T-cell (primary cell): Measurements from ENCODE around the gene KIAA0930. TPM values are rescaled to one million over a fixed set of nuclear protein-coding genes. Genes with fewer than 3 reads are reported as not detected.
A peak's percentile ranks its signal among the peaks of the same experiment; 100 is the strongest.

Experiments
- ATAC-seq, 4 experiments: fragments of 200-7000 bp in 3 of 4; fragments of 150-1000 bp in 1 of 4; cut with Tn5 transposase; replicated peaks in 1 of 4; 1 replicate in 3 of 4; 2 replicates in 1 of 4; pipeline ENCODE4 v1.10.0; 2021; ENCODE audit warnings: moderate library complexity in 3 of 4, mild to moderate bottlenecking in 2 of 4, moderate number of reproducible peaks in 1 of 4
- CTCF ChIA-PET, 2 donors: fragments of 300-600 bp; sonication (Branson Sonifier 250); formaldehyde crosslinking; loops; one replicate each; lab custom pipeline; 2022; ENCODE audit warnings: antibody characterized with exemption in 2 of 2; lab: Charles Lee
- POLR2A ChIA-PET, 2 donors: fragments of 300-600 bp; sonication (Branson Sonifier 250); formaldehyde crosslinking; loops; one replicate each; lab custom pipeline; 2022; ENCODE audit warnings: antibody characterized with exemption in 2 of 2; lab: Charles Lee
- DNase-seq, 35 experiments: peaks; one replicate each; pipeline versions ENCODE4 v3.0.0 to v3.0.0-alpha.2; 2013 to 2023
- H3K27ac ChIP-seq: one replicate; pipeline ENCODE4 v1.5.1; 2013; ENCODE audit warnings: low read length
- H3K27me3 ChIP-seq, 2 experiments: replicated peaks in 1 of 2; 1 replicate in 1 of 2; 2 replicates in 1 of 2; pipeline versions ENCODE4 v1.6.1 to v1.7.0; 2013; ENCODE audit warnings: low read length in 1 of 2, mixed read lengths in 1 of 2; ENCODE audit not compliant: control insufficient read depth in 2 of 2, insufficient read depth in 2 of 2; ENCODE audit errors: extremely low read depth in 1 of 2
- H3K36me3 ChIP-seq, 2 donors: 1 replicate in 1 of 2; 2 replicates in 1 of 2; pipeline versions ENCODE4 v1.6.1 to v1.7.0; 2013; ENCODE audit warnings: low read length in 1 of 2; ENCODE audit not compliant: control insufficient read depth in 2 of 2, insufficient read depth in 1 of 2; ENCODE audit errors: extremely low read depth in 1 of 2
- H3K4me1 ChIP-seq, 2 experiments: 1 replicate in 1 of 2; 2 replicates in 1 of 2; pipeline versions ENCODE4 v1.6.1 to v1.7.0; 2013; ENCODE audit warnings: low read length in 2 of 2, mixed read lengths in 1 of 2; ENCODE audit not compliant: insufficient read depth in 2 of 2, control insufficient read depth in 1 of 2; ENCODE audit errors: extremely low read depth in 1 of 2
- H3K4me3 ChIP-seq, 2 donors: 1 replicate in 1 of 2; 2 replicates in 1 of 2; pipeline versions ENCODE4 v1.5.1 to v1.7.0; 2013; ENCODE audit warnings: mild to moderate bottlenecking in 2 of 2, low read length in 1 of 2, moderate library complexity in 1 of 2; ENCODE audit not compliant: control insufficient read depth in 1 of 2; ENCODE audit errors: extremely low read depth in 1 of 2
- H3K9me3 ChIP-seq: 2 replicates; pipeline ENCODE4 v1.7.0; 2013
- H3K27ac Mint-ChIP-seq, 2 donors: one replicate each; pipeline ENCODE4 v1.8.0; 2020 to 2021; ENCODE audit warnings: mild to moderate bottlenecking in 2 of 2, mixed read lengths in 2 of 2
- H3K27me3 Mint-ChIP-seq, 2 donors: one replicate each; pipeline ENCODE4 v1.8.0; 2021 to 2022; ENCODE audit warnings: mixed read lengths in 2 of 2
- H3K36me3 Mint-ChIP-seq: one replicate; pipeline ENCODE4 v1.8.0; 2021; ENCODE audit warnings: mixed read lengths
- H3K4me1 Mint-ChIP-seq, 3 donors: one replicate each; pipeline ENCODE4 v1.8.0; 2020 to 2022; ENCODE audit warnings: mixed read lengths in 3 of 3, mild to moderate bottlenecking in 1 of 3
- H3K4me3 Mint-ChIP-seq, 3 donors: one replicate each; pipeline ENCODE4 v1.8.0; 2020 to 2022; ENCODE audit warnings: mild to moderate bottlenecking in 3 of 3, mixed read lengths in 3 of 3, moderate library complexity in 3 of 3
- H3K9me3 Mint-ChIP-seq, 3 donors: one replicate each; pipeline ENCODE4 v1.8.0; 2020 to 2022; ENCODE audit warnings: mixed read lengths in 3 of 3
- WGBS: methylation state at CpG from one replicate; pipeline ENCODE4 v1.1.5; 2013; ENCODE audit warnings: missing lambda C conversion rate; ENCODE audit not compliant: insufficient coverage; 5-methylcytosine and 5-hydroxymethylcytosine counted together
- total RNA-seq, 35 experiments: library from RNA in 6 of 35; stranded (reverse) in 6 of 35; fragments of 120-200 nt in 1 of 35; gene quantifications; one replicate each; pipeline versions ENCODE4 v1.2.1 to v1.2.4 and lab custom pipeline; 2013 to 2026

KIAA0930 gene
- total RNA-seq, 5 donors from 2014 or later (not counting 1 experiment from before 2014, with no cell fraction given), result 21.2 to 40.2 (median 30.8) TPM

DNA sequence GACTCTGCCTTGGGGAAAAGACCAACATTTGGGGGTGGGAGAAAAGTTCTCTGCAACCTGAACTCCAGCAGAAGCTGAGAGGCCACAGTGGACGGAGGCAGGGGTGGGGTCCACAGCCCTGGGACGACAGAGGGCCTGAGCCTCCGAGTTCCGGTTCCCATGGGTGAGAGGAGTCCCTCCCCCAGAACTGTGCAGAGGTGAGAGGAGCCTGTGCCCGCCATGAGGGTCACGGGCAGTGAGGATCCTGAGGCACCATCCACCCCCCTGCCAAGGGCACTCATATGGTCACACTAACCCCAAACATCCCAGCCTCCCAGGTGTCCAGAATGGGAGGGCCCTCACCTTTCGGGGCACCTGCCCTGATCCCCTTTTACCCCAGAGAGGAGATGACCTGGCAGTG is 30.5 kb downstream of the KIAA0930 start:
- Mint-ChIP-seq H3K4me1 (peaks cover 0 to 3% (median 3%) of the 10 kb centered on the region in 3 donors), H3K27me3 (no peaks in the 10 kb centered on the region), H3K4me3 (no peak overlapping the region), H3K27ac (no peak overlapping the region), H3K36me3 (peaks cover 22% of the 10 kb centered on the region), H3K9me3 (no peaks in the 10 kb centered on the region)
- no peaks in the 10 kb centered on the region for H3K4me1 ChIP-seq
- H3K27ac ChIP-seq, result no peak overlapping the region
- WGBS, result 91% methylated on average over 5 of the region's 7 CpGs
- H3K36me3 ChIP-seq, result peaks cover 9 to 15% of the 10 kb centered on the region in 2 donors
- CTCF ChIA-PET, result no interaction called here
- no peak overlapping the region for H3K4me3 ChIP-seq
- H3K27me3 ChIP-seq, result no peaks in the 10 kb centered on the region
- no peaks in the 10 kb centered on the region for H3K9me3 ChIP-seq
- POLR2A ChIA-PET, result no interaction called here
- DNase-seq (no peak), ATAC-seq (no peak)

DNA sequence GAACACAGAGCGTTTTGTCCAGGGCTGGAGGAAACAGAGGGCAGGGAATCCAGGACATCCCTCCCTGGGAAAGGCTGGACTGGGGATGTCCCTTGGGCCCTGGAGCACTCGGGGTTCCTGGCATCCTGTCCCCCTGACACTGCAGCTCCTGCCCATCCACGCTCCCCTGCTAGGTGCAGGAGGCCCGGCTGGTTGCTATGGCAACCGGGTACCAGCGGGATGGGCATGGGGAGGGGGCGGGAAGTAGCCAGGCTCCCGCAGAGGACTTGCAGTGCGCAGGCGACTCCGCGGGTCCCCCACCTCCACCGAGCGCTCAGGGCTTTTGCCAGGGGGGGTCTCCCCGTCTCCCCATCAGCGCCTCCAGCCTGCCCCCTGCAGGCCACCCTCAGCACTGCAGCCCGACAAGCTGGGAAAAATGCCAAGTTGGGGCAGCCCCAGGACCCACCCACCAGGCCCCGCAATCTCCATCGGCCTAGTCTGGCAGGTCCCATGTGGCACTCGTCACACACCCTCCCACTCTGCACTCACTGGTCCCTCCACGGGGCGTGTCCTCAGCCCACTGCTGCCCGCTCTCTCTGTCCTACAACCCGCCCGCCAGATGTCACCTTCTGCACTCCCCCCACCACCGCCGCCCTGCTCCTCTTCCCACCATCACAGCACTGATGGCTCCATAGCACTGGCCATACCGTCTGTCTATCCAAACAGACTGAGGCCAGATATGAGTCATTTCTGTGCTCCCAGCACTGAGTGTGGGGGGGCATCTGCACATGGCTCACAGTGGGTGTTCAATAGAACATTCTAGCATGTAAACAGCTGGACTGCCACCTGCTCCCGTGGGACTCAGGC is 31.5 kb downstream of the KIAA0930 start:
- POLR2A ChIA-PET, result no interaction called here
- peaks cover 0 to 2% (median 2%) of the 10 kb centered on the region in 3 donors for H3K4me1 Mint-ChIP-seq
- CTCF ChIA-PET, result no interaction called here
- H3K27me3 Mint-ChIP-seq, result no peaks in the 10 kb centered on the region
- peaks cover 22% of the 10 kb centered on the region for H3K36me3 Mint-ChIP-seq
- DNase-seq (peak in 25 of 35 experiments; percentile 5 to 46 (median 21)), ATAC-seq (peak in 1 of 4 experiments; percentile 24)
- no peaks in the 10 kb centered on the region for H3K27me3 ChIP-seq
- no peaks in the 10 kb centered on the region for H3K9me3 Mint-ChIP-seq
- no peaks in the 10 kb centered on the region for H3K4me1 ChIP-seq
- H3K9me3 ChIP-seq, result no peaks in the 10 kb centered on the region
- H3K4me3 ChIP-seq, result no peak overlapping the region
- H3K4me3 Mint-ChIP-seq, result no peak overlapping the region
- WGBS, result 82% methylated on average over 27 of the region's 29 CpGs
- H3K27ac ChIP-seq, result no peak overlapping the region
- H3K36me3 ChIP-seq, result peaks cover 15% of the 10 kb centered on the region in 2 donors
- H3K27ac Mint-ChIP-seq, result no peak overlapping the region

GRCh38 chr22:45208696-45208992 is 32.0 kb downstream of the KIAA0930 start:
- DNase-seq, result no peak
- H3K27ac Mint-ChIP-seq, result peak overlapping the region in 1 of 2 donors; percentile 16
- Histone ChIP-seq H3K27ac (no peak overlapping the region), H3K27me3 (no peaks in the 10 kb centered on the region), H3K36me3 (peaks cover 15% of the 10 kb centered on the region in 2 donors), H3K4me1 (no peaks in the 10 kb centered on the region), H3K9me3 (no peaks in the 10 kb centered on the region), H3K4me3 (no peak overlapping the region)
- ChIA-PET POLR2A (no interaction called here), CTCF (no interaction called here)
- H3K36me3 Mint-ChIP-seq, result peaks cover 25% of the 10 kb centered on the region
- ATAC-seq, result no peak
- WGBS, result 71% methylated on average over 6 of the region's 10 CpGs
- no peaks in the 10 kb centered on the region for H3K27me3 Mint-ChIP-seq
- H3K4me1 Mint-ChIP-seq, result no peaks in the 10 kb centered on the region
- no peaks in the 10 kb centered on the region for H3K9me3 Mint-ChIP-seq
- no peak overlapping the region for H3K4me3 Mint-ChIP-seq

- H3K36me3 ChIP-seq, result peaks cover 15 to 18% of the 10 kb centered on the region in 2 donors
- no peaks in the 10 kb centered on the region for H3K4me1 Mint-ChIP-seq
- H3K27ac ChIP-seq, result no peak overlapping the region
- no peaks in the 10 kb centered on the region for H3K27me3 ChIP-seq
- no peak overlapping the region for H3K4me3 ChIP-seq
- no peaks in the 10 kb centered on the region for H3K4me1 ChIP-seq
- no peak overlapping the region for H3K27ac Mint-ChIP-seq
- POLR2A ChIA-PET, result no interaction called here
- H3K36me3 Mint-ChIP-seq, result peaks cover 26% of the 10 kb centered on the region
- H3K9me3 Mint-ChIP-seq, result no peaks in the 10 kb centered on the region
- WGBS, result 94% methylated on average over 20 of the region's 24 CpGs
- ATAC-seq (no peak), DNase-seq (no peak)
- H3K9me3 ChIP-seq, result no peaks in the 10 kb centered on the region
- no peak overlapping the region for H3K4me3 Mint-ChIP-seq
- CTCF ChIA-PET, result interaction anchor here in 1 of 2 donors (0.7 kb wide), 1 partner anchor 45 kb away, joined by 7 read pairs; the partner anchor contains the start of gene NUP50
- H3K27me3 Mint-ChIP-seq, result no peaks in the 10 kb centered on the region
Observed at GRCh38 chr22:45207981-45208664, 32.6 kb downstream of the KIAA0930 start.

DNA sequence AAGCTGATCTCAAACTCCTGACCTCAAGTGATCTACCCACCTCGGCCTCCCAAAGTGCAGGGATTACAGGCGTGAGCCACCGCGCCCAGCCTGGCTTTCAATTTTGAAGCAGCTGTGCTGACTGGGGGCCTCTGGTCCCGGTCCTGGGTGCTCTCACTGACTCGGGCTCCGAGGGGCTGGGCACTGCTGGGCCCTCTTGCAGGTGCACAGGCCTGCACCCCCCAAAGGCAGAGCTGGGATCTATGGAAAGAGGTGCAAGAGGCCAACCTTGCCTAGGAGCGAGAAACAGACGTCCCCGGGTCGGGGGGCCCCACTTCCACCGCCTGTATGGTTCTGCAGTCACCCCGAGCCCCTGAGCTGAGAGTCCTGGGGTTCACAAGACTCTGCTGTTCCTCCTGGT is 33.2 kb downstream of the KIAA0930 start:
- no peaks in the 10 kb centered on the region for H3K4me1 ChIP-seq
- ATAC-seq (no peak), DNase-seq (no peak)
- H3K36me3 ChIP-seq, result peaks cover 20 to 22% of the 10 kb centered on the region in 2 donors
- ChIA-PET CTCF (interaction anchor here in 1 of 2 donors (0.7 kb wide), 1 partner anchor 44 kb away, joined by 7 read pairs; the partner anchor contains the start of gene NUP50), POLR2A (no interaction called here)
- H3K4me3 Mint-ChIP-seq, result no peak overlapping the region
- no peaks in the 10 kb centered on the region for H3K27me3 ChIP-seq
- H3K27me3 Mint-ChIP-seq, result no peaks in the 10 kb centered on the region
- H3K4me3 ChIP-seq, result no peak overlapping the region
- H3K36me3 Mint-ChIP-seq, result peaks cover 26% of the 10 kb centered on the region
- no peak overlapping the region for H3K27ac Mint-ChIP-seq
- H3K9me3 Mint-ChIP-seq, result no peaks in the 10 kb centered on the region
- 97% methylated on average over 12 of the region's 13 CpGs for WGBS
- H3K27ac ChIP-seq, result no peak overlapping the region
- H3K4me1 Mint-ChIP-seq, result no peaks in the 10 kb centered on the region
- no peaks in the 10 kb centered on the region for H3K9me3 ChIP-seq

GRCh38 chr22:45206233-45206632 is 34.5 kb downstream of the KIAA0930 start:
- ATAC-seq (no peak), DNase-seq (no peak)
- ChIA-PET CTCF (no interaction called here), POLR2A (no interaction called here)
- no peaks in the 10 kb centered on the region for H3K27me3 Mint-ChIP-seq
- H3K27ac ChIP-seq, result no peak overlapping the region
- H3K4me3 Mint-ChIP-seq, result no peak overlapping the region
- no peaks in the 10 kb centered on the region for H3K4me1 Mint-ChIP-seq
- 94% methylated on average over 3 of the region's 6 CpGs for WGBS
- peaks cover 26% of the 10 kb centered on the region for H3K36me3 Mint-ChIP-seq
- no peak overlapping the region for H3K27ac Mint-ChIP-seq
- no peak overlapping the region for H3K4me3 ChIP-seq
- peaks cover 16 to 27% of the 10 kb centered on the region in 2 donors for H3K36me3 ChIP-seq
- no peaks in the 10 kb centered on the region for H3K9me3 ChIP-seq
- no peaks in the 10 kb centered on the region for H3K4me1 ChIP-seq
- no peaks in the 10 kb centered on the region for H3K27me3 ChIP-seq
- no peaks in the 10 kb centered on the region for H3K9me3 Mint-ChIP-seq
